T47D (cell line): ENCODE measurements around the gene TPST2.

Source experiments
- DNase-seq, 2 experiments: peaks; one replicate each; pipeline versions ENCODE4 v3.0.0 to v3.0.0-alpha.2; 2011 to 2012; ENCODE audit warnings: low read depth in 1 of 2, low spot score in 1 of 2
- JUND ChIP-seq: IDR thresholded peaks from 2 replicates; pipeline ENCODE4 v1.6.1; 2012; ENCODE audit warnings: low read depth
- in situ Hi-C: cut with HindIII; loops from 2 replicates; pipeline ENCODE4 v1.10.0; 2016; ENCODE audit warnings: low sequenced_read_pairs, low pct_unique_long_range_greater_than_20kb

TPST2 gene

DNA sequence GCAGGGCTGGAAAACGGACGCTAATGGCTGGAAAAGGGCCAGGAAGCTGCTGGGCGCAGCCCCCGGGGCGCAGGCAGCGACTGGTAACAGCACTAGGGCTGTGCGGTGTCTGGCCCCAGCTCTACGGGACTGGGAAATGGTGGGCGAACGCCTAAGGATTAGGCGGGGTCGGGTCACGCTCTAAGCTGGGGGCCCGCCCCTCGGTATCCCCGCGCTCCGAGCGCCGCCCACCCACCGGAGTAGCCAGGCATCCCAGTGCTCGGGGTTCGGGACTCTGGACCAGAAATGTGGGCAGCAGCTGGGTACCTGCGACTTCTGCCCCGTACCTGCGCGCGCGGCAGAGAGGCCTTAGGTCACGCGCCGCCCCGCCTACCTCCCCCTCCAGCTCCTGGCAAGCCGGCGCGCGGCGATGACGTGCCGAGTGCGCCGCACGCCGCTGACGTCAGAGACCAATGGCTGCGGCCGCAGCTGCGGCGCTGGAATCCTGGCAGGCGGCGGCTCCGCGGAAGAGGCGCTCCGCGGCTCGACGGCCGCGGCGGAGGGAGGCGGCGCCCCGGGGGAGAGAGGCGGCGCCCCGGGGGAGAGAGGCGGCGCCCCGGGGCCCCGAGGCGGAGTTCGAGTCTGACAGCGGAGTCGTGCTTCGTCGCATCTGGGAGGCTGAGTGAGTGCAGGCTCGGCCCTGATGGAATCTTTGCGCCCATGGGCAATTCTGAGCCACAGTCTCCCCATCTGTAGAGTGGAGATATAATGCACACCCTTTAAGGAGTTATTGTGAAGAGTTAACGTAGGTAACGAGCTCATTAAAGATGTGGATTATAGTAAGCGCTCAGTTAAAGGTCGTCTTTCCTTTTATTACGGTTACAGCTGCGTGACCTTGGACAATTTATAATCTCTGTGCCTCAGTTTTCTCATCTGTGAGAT, 106.2 kb downstream of the TPST2 start, which contains the start of the genes HPS4 and SRRD:
HPS4 (minus strand) TSS at position 345 of the 921 bp plus-strand sequence. CDS start 2,021 bp downstream, outside the sequence.
SRRD (plus strand) TSS at position 439 of the 921 bp plus-strand sequence; CDS start at position 453, 14 bp downstream.
- in situ Hi-C loops: no loop called here

DNA sequence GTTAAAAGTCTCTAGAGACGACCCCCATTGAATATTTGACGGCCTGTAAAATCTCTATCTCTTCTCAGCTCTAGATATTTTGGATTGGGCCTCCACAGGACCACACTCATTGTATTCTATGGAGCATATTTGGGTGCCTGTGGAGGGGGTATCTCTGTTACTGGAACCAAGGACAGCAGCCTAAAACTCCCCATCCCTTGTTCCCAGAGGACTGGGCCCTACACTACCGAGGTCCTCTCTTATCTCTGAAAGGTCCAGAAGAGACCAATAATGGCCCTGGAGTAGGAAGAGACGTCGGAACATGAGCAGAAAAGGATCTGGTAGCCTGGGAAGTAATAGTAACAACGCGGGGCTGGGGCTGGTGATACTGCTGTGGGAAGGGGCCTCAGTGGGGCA, 106.9 kb downstream of the TPST2 start:
- in situ Hi-C loops: no loop called here
- no peak for DNase-seq
- no peak for TF ChIP-seq JUND

More for the DNA sequence above, 106.2 kb downstream of the TPST2 start, which contains the start of the genes HPS4 and SRRD:
- peak; percentile 73 to 89 for DNase-seq
- TF ChIP-seq JUND: no peak

DNA sequence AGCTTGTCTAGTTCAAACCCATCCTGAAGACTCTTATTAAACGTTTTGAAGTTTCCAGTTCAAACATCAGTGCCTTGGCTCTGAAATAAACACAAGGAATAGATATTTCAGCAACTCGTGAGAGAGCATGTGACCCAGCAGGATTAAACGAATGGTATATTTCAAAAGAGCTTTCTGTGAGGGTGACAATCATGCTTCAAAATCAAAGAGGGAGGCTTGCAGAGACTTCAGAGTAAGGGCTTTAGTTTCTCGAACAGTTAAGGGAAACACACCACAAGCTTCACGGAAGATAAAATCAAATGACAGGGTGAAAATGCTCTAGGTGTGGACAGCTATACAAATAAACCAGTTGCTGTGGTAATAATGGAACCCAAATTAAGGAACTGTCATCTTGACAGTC, 107.8 kb downstream of the TPST2 start:
- in situ Hi-C loops: no loop called here
- DNase-seq: no peak

DNA sequence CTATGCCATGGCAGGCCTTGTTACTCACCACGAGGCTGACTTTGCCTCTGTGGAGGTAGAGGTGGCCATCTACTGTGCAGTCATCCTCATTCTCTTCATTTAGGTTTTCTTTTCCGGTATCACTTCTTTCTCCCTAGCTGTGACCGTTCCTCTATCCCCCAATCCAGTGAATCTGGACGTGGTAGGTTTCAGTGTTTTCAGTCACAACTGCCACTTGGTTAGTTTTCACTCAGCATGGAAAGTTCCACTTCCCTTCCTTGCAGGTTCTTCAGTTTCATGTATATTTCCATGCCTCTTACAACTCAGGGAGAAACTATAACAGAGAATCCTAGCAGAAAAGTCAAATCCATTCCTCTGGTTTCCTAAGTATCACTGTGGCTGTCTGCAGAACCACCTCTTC, 108.2 kb downstream of the TPST2 start:
- TF ChIP-seq JUND: no peak
- DNase-seq: no peak
- in situ Hi-C loops: no loop called here

More for the DNA sequence above, 107.8 kb downstream of the TPST2 start:
- no peak for TF ChIP-seq JUND

DNA sequence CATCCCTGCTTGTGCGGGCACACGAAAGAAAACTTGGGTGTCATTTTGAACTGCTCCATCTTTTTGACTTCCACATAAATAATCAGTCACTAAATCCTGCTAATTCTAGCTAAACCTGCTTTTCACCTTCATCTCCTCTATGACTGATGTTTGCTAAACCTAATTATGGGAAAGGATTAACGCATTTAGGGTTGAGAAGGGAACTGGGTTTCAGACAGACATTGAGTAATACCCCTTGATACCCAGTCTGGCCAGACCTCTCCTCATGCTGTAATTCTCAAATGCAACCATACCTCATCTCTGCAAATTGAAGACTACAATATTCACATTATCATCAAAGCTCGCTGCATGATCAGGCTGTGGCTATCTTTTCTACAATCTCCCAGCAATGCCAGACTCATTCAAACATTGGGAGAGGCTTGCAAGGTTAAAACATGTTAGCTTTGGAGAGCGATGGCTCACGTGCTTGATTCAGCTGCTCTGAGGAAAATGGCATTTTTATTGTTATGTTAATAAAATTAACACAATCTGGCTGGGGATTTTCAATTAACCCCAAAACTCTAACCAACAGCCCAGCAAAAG, 108.7 kb downstream of the TPST2 start:
- no peak for DNase-seq
- in situ Hi-C loops: no loop called here
- no peak for TF ChIP-seq JUND

DNA sequence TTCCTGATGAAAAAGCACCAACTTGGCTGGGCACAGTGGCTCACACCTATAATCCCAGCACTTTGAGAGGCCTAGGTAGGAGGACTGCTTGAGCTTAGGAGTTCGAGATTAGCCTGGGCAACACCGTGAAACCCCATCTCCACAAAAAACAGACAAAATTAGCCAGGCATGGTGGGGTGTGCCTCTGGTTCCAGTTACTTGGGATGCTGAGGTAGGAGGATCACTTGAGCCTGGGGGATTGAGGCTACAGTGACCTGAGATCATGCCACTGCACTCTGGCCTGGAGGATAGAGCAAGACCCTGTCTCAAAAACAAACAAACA, 109.4 kb downstream of the TPST2 start:
- DNase-seq: no peak
- in situ Hi-C loops: no loop called here
- TF ChIP-seq JUND: no peak

DNA sequence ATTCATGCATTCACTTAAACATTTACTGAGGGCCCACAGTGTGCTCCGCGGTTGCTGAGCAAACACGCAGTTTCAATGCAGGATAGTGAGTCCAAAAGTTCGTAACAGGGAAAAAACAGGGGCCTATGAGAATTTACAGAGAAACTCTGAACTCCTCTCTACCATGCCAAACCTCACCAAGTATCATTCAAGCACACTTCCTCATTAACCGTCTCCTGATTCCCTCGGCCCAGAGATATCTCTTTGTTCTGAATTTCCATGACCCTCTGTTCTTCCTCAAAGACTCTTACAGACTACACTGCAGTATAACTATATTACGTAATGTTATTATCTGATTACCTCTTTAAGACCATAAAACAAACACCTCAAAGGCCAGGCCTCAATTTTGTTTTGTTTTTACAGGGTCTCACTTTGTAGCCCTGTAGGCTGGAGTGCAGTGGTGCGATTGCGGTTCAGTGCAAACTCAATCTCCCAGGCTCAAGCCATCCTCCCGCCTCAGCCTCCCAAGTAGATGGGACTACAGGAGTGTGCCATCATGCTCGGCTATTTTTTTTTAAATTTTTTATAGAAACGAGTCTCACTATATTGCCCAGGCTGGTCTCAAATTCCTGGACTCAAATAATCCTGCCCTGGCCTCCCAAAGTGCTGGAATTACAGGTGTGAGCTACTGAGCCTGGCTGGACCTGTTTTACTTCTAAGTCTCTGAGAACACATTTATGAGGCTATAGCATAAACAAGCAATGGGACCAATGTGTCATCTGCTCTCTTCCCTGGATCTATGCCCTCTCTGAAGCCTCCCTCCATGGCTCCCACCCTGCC, 109.9 kb downstream of the TPST2 start:
- no peak for TF ChIP-seq JUND
- in situ Hi-C loops: no loop called here
- DNase-seq: peak in 1 of 2 experiments; percentile 14

DNA sequence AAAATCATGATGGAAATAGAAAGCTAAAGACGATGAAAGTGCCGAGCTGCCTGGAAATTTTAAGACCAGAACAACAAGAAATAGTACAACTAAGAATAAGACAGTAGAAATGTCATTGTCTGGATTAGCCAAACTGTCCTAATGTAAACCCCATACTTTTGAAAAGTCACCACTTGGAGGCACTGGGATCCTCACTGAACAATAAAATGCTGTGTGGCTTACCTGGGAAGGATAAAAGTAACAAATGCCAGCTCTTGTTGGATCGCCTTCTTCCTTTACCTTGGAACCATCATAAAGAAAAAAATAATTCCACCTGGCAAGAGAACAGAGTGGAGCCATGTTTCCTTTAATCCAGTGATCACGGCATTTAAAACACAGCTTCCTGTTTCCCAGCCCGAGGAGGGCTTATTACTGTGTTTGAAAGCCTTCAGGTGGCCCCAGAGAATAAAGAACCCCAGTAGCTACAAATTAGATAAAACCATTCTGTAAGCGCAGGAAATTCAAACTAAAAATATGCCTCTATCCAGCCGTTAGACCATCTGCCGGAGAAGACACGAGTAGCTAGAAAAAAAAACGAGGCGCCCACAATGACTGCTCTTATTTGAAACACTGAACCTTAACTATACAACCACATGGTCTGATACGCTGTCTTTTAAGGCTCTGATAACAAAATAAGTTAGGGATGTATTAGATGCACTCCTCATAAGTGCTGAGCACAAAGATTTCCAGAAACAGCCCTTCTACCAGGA, 110.7 kb downstream of the TPST2 start:
- in situ Hi-C loops: no loop called here
- no peak for DNase-seq
- TF ChIP-seq JUND: no peak

DNA sequence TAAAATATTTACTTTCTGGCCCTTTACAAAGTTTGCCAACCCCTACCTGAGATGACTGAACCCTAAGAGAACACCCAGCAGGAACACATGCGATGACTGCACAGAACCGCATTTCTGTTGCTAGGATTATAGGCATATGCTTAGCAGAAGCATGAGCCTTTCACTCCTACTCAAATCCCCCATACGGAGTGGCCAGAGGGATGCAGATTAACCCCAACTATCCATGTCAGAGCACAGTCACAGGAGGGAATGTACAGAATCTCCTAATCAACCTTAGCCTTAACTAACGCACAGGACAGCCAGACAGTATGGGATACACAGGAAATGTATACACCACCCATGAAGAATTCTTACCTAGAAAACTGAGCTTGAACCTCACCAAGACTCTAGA, 112.6 kb downstream of the TPST2 start:
- no peak for DNase-seq
- no peak for TF ChIP-seq JUND
- in situ Hi-C loops: no loop called here

DNA sequence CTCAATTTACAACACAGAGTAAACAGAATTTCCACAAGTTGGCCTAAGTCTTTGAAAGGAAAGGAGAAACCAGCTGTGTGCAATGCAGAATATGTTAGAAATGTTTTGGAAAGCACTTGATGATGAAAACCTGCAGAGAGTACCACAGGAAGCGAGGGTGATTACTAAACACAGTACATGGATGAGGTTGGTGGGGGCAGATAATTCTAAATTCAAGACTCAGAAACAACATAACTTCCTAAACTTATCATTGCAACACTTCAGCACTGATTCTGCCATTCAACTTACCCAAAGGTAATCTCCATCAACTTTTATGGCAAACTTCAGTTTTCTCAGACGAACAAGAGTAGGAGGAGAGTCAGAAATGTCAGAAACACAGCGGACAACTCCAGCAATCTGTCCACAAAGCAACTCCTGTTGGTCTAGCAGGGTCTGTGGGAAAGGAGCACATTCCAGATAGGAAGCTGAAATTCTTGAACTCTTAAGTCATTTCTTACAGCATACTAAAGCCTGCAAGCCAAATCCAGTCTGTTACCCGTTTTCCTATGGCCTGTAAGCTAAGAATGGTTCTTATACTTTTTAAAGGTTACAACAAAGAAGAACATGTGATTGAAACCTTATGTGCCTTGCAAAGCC, 113.1 kb downstream of the TPST2 start:
- DNase-seq: no peak
- in situ Hi-C loops: no loop called here
- no peak for TF ChIP-seq JUND

DNA sequence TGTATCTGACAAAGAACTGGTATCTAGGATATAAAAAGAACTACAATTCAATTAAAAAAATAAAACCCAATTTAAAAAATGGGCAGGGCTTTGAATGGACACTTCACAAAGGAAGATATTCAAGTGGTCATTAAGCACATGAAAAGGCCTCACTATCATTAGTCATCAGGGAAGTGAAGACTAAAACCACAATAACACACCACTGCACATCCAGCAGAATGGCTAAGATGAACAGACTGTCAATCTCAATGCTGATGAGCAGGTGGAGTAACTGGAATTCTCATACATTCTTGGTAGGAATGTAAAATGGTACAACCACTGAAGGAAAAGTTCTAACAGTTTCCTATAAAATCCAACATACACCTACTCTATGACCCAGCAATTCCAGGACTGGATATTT, 115.2 kb downstream of the TPST2 start:
- no peak for DNase-seq
- no peak for TF ChIP-seq JUND
- in situ Hi-C loops: no loop called here
